SK-N-MC (cell line): ENCODE results near the gene KRT31.

Source experiments
- EZH2 ChIP-seq: fragments of 200-600 bp; sonication (generic); IDR thresholded peaks from one replicate; pipeline ENCODE4 v1.6.1; 2017; ENCODE audit warnings: antibody characterized with exemption
- FOXP2 ChIP-seq: optimal IDR thresholded peaks from 2 replicates; pipeline ENCODE3; 2011; ENCODE audit warnings: mild to moderate bottlenecking, moderate library complexity; ENCODE audit not compliant: insufficient read depth; ENCODE audit errors: extremely low read length, control extremely low read depth
- POLR2AphosphoS5 ChIP-seq: IDR thresholded peaks from 2 replicates; pipeline ENCODE4 v1.6.1; 2012; ENCODE audit warnings: mild to moderate bottlenecking, low read depth, low read length, borderline replicate concordance

DNA sequence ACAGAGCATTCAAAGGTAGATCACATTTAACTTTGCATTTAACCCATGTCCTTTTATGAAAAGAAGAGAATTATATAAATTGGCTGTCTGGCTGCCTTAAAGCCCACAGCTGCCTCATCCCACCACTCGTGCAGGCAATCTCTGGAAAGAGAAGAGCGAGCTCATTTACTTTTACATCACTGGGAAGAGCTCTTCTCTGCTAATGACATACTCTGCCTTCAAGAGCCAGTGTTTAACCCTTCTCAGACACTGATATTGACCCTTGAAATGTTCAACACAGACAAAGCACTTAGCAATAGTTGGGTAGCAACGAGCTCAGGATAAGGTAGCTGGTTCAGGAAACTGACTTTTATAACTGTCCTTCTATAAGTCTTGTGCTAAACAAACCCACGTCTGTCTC is 36.6 kb upstream of the KRT31 start:
- TF ChIP-seq POLR2AphosphoS5 (no peak), FOXP2 (no peak), EZH2 (no peak)
